ENCODE data around the gene ARHGAP8.

DNA sequence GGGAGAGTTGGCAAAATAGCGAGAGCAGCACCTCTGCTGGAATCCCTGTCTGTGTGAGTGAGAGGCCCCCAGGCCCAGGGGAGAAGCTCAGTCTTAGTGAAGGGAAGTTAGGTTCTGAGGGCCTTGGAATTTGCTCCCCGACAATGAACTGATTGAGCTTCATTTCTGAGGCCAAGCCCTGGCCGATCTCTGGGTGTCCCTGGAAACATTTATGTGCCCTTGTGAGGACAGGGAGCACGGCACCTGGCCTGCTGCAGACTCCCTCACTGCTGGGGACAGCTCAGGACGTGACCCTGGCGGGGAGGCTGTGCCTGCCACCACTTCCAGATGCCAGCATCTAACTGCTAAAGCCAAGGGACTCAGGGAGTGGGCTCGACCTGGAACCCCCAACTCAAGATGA is 52.0 kb downstream of the ARHGAP8 start:
- TF ChIP-seq POLR2AphosphoS5 (IDR thresholded peaks at IDR 0.05; ENCODE audit: insufficient read depth, low read depth, low read length) (no peak), POLR2A (IDR thresholded peaks at IDR 0.05; ENCODE audit: low read depth, low read length) (no peak), CTCF (IDR thresholded peaks at IDR 0.05; ENCODE audit: extremely low read depth in 1 of 2, insufficient read depth in 1 of 2, low read depth in 1 of 2, low read length in 2 of 2) (no peak), JUN (IDR thresholded peaks at IDR 0.05; ENCODE audit: borderline replicate concordance, insufficient read depth, insufficient read length, low read depth) (no peak), EZH2 (IDR thresholded peaks at IDR 0.05; ENCODE audit: borderline replicate concordance, low read depth, low read length, severe bottlenecking) (no peak), MAX (IDR thresholded peaks at IDR 0.05; ENCODE audit: insufficient read depth, insufficient read length) (no peak), FOS (IDR thresholded peaks at IDR 0.05; ENCODE audit: borderline replicate concordance, insufficient read depth, low read length) (no peak), MYC (IDR thresholded peaks at IDR 0.05; ENCODE audit: low read depth, low read length) (no peak)
